PFSK-1 (cell line): ENCODE results near the gene AP3S2.

Source experiments
- FOXP2 ChIP-seq: optimal IDR thresholded peaks from 2 replicates; pipeline ENCODE3; 2011; ENCODE audit warnings: borderline replicate concordance, control low read depth, inconsistent platforms; ENCODE audit not compliant: insufficient read depth; ENCODE audit errors: extremely low read length, extremely low read depth
- POLR2AphosphoS5 ChIP-seq: IDR thresholded peaks from 2 replicates; pipeline ENCODE4 v1.6.1; 2012; ENCODE audit warnings: low read depth, mild to moderate bottlenecking, control low read depth, low read length, moderate library complexity
- SIN3A ChIP-seq: IDR thresholded peaks from 2 replicates; pipeline ENCODE4 v1.6.1; 2012; ENCODE audit warnings: mild to moderate bottlenecking, low read length, moderate library complexity, borderline replicate concordance; ENCODE audit not compliant: insufficient read depth
- TAF1 ChIP-seq: IDR thresholded peaks from 2 replicates; pipeline ENCODE4 v1.6.1; 2012; ENCODE audit warnings: low read length, control low read depth, borderline replicate concordance; ENCODE audit not compliant: insufficient read depth
- TF ChIP-seq, protein P1 (sequence below), 2 experiments: IDR thresholded peaks; 2 replicates each; pipeline versions ENCODE4 v1.6.1 to v1.8.0; 2011 to 2012; ENCODE audit warnings: low read depth in 2 of 2, low read length in 2 of 2, control low read depth in 1 of 2, inconsistent platforms in 1 of 2, mild to moderate bottlenecking in 1 of 2, moderate library complexity in 1 of 2; ENCODE audit not compliant: insufficient read depth in 1 of 2

The AP3S2 gene

DNA sequence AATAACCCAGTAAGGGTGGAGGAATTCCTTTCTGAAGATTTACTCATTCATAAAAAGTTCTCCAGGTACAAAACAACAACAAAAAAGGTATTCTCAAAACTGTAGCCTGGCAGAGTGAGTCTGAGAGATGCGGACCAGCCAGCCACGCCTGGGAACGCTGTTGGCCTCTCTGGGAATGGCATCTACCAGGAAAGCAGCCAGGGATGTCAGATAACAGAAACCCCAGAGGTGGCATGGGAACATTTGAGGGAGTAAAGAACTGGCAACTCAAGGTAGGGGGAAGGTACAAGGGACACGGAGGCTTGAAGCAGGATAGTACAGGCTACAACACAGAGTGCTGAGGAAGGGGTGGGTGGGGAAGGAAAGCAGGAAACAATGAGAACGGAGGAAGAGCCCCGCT, 7.1 kb upstream of the AP3S2 start:
- no peak for TF ChIP-seq SIN3A
- TF ChIP-seq POLR2AphosphoS5, result no peak
- TF ChIP-seq TAF1, result no peak
- TF ChIP-seq, protein P1, sequence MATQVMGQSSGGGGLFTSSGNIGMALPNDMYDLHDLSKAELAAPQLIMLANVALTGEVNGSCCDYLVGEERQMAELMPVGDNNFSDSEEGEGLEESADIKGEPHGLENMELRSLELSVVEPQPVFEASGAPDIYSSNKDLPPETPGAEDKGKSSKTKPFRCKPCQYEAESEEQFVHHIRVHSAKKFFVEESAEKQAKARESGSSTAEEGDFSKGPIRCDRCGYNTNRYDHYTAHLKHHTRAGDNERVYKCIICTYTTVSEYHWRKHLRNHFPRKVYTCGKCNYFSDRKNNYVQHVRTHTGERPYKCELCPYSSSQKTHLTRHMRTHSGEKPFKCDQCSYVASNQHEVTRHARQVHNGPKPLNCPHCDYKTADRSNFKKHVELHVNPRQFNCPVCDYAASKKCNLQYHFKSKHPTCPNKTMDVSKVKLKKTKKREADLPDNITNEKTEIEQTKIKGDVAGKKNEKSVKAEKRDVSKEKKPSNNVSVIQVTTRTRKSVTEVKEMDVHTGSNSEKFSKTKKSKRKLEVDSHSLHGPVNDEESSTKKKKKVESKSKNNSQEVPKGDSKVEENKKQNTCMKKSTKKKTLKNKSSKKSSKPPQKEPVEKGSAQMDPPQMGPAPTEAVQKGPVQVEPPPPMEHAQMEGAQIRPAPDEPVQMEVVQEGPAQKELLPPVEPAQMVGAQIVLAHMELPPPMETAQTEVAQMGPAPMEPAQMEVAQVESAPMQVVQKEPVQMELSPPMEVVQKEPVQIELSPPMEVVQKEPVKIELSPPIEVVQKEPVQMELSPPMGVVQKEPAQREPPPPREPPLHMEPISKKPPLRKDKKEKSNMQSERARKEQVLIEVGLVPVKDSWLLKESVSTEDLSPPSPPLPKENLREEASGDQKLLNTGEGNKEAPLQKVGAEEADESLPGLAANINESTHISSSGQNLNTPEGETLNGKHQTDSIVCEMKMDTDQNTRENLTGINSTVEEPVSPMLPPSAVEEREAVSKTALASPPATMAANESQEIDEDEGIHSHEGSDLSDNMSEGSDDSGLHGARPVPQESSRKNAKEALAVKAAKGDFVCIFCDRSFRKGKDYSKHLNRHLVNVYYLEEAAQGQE (IDR thresholded peaks at IDR 0.05; ENCODE audit: insufficient read depth in 1 of 2, low read depth in 2 of 2, low read length in 2 of 2), result no peak
- no peak for TF ChIP-seq FOXP2

DNA sequence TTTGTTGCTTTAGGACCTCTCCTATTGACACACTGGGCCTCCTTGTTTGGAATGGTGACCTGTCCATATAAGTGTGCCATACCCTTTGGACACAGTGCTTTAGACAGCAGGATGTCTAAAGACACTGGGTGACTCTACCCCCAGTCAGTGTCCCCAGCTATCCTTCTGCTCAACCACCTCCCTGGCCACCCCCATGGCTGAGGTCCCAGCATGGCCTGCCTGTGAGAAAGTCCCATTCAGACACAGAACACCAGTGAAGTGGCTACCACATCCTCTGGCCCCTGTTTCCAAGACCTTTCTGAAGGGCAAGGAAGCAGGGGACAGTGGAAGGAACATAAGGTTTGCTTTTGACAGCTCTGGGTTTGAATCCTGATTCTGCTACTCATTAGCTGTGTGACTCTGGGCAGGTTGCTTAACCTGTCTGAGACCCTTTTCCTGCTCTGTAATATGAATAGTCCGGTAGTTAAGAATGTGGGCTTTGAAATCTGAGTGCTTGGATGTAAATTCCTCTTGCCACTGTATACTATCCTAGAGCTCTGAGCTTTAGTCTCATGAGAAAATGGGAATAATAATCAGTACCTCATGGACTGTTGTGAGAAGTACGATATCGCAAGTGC, 6.3 kb upstream of the AP3S2 start:
- TF ChIP-seq TAF1 (no peak), SIN3A (no peak), POLR2AphosphoS5 (no peak), FOXP2 (no peak)
- TF ChIP-seq, protein P1 (IDR thresholded peaks at IDR 0.05; ENCODE audit: insufficient read depth in 1 of 2, low read depth in 2 of 2, low read length in 2 of 2), result no peak

DNA sequence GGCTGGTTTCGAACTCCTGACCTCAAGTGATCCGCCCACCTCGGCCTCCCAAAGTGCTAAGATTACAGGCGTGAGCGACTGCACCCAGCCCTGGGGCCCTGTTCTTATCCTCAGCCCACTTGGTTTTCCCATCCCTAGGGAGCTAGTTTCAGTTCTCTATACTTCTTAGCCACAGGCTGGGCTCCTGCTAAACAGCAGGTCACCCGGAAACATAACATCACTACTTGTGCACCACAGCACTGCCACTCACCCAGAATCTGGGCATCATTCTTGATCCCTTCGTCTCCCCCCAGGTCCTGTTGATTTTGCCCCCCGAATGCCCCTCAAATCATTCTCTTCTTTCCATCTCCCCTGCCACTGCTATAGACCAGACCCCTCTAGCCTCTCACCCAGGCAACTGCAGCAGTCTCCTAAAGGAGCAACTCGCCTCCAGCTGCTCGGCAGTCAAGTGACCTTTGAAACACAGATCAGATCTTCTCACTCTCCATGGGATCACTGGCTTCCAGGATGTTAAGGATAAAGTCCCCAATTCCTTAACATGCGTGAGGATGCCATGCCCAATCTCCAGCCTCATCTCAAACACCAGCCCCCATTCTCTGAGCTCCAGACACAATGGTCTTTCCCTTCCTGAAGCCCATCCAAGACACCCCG, 5.6 kb upstream of the AP3S2 start:
- TF ChIP-seq POLR2AphosphoS5 (no peak), SIN3A (no peak), FOXP2 (no peak), TAF1 (no peak)
- TF ChIP-seq, protein P1 (IDR thresholded peaks at IDR 0.05; ENCODE audit: insufficient read depth in 1 of 2, low read depth in 2 of 2, low read length in 2 of 2), result no peak

DNA sequence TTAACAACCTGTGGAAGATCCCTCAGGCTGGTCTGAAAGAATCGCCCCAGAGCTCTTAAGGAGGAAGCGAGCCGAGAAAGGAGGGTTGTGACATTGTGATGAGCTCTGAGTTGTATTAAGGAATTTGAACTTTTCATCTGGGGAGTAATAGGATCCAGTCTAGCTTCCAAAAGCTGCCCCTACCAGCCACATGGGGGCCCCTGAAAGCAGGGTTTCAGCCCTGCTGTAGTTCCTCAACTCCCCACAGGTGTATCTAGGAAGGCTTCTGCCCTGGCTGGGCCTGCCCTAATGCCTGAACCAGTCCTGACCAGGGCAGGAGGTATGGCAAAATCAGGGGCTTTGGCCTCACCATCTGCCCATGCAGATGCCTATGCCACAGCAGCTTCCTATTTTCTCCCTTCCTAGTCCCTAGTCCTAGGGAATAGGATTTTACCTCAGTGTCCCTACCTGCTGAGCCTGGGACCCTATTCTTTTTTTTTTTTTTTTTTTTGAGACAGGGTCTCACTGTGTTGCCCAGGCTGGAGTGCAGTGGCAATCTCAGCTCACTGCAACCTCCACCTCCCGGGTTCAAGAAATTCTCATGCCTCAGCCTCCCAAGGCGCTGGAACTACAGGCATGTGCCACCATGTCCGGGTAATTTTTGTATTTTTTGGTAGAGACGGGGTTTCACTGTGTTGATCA, 5.0 kb upstream of the AP3S2 start:
- TF ChIP-seq POLR2AphosphoS5 (no peak), FOXP2 (no peak), SIN3A (no peak), TAF1 (no peak)
- TF ChIP-seq, protein P1 (IDR thresholded peaks at IDR 0.05; ENCODE audit: insufficient read depth in 1 of 2, low read depth in 2 of 2, low read length in 2 of 2), result no peak
